ENCODE results near the gene ZNF579. TPM values are rescaled to one million over a fixed set of nuclear protein-coding genes. Genes with fewer than 3 reads are reported as not detected.

Gene ZNF579
- total and polyA plus RNA-seq, 2 of the 13 experiments (the other 11 are each of a cell fraction or from before 2014, with no cell fraction given) = 2.1 to 2.9 TPM

- TF ChIP-seq ZNF839 (CRISPR knock-in tag; IDR thresholded peaks at IDR 0.05; ENCODE audit: borderline replicate concordance) (0 out of 2 replicates have a peak, but pooled peaks have one; percentile 61), ZNF317 (CRISPR knock-in tag; IDR thresholded peaks at IDR 0.05) (0 out of 2 replicates have a peak, but pooled peaks have one; percentile 27), MYNN (CRISPR knock-in tag; IDR thresholded peaks at IDR 0.05; ENCODE audit: low read depth) (peak; percentile 49; the same call in 1 of the 2 replicates), ZNF280D (CRISPR knock-in tag; IDR thresholded peaks at IDR 0.05) (no peak), POLR2G (IDR thresholded peaks at IDR 0.05; ENCODE audit: low read depth, low read length) (peak; percentile 19; the same call in 1 of the 2 replicates), KDM6A (CRISPR knock-in tag; IDR thresholded peaks at IDR 0.05; ENCODE audit: low read depth) (no peak), SALL2 (CRISPR knock-in tag; IDR thresholded peaks at IDR 0.05) (no peak; the same call in 1 of the 2 replicates), ZNF232 (CRISPR knock-in tag; IDR thresholded peaks at IDR 0.05; ENCODE audit: borderline replicate concordance) (peak; percentile 44; the same call in 1 of the 2 replicates), AKNA (CRISPR knock-in tag; IDR thresholded peaks at IDR 0.05; ENCODE audit: borderline replicate concordance) (no peak), ZNF207 (IDR thresholded peaks at IDR 0.05; ENCODE audit: borderline replicate concordance) (no peak), ZNF543 (CRISPR knock-in tag; IDR thresholded peaks at IDR 0.05) (peak; percentile 11; the same call in 1 of the 2 replicates), ZSCAN12 (CRISPR knock-in tag; IDR thresholded peaks at IDR 0.05) (no peak), ATF5 (CRISPR knock-in tag; IDR thresholded peaks at IDR 0.05; ENCODE audit: low read depth) (no peak), ZBTB42 (CRISPR knock-in tag; IDR thresholded peaks at IDR 0.05) (no peak), ATF7 (IDR thresholded peaks at IDR 0.05) (no peak), ATF7 (CRISPR knock-in tag; IDR thresholded peaks at IDR 0.05) (no peak), ATF3 (CRISPR knock-in tag; IDR thresholded peaks at IDR 0.05) (0 out of 2 replicates have a peak, but pooled peaks have one; percentile 46), ZFP36L2 (CRISPR knock-in tag; IDR thresholded peaks at IDR 0.05) (no peak), SP4 (CRISPR knock-in tag; IDR thresholded peaks at IDR 0.05) (peak; percentile 56; the same call in 1 of the 2 replicates)
Measured at GRCh38 chr19:55599842-55600661, 19.4 kb upstream of the ZNF579 start, which contains the start of gene ZNF524 (continued).
